Activated naive CD4-positive, alpha-beta T cell treated with anti-CD3 and anti-CD28 coated beads for 36 hours (primary cell): Measurements from ENCODE around the gene MED12L. TPM values are rescaled to one million over a fixed set of nuclear protein-coding genes. Genes with fewer than 3 reads are reported as not detected.

Source experiments
- CTCF ChIA-PET: fragments of 350-600 bp; sonication (Branson Sonifier 250); formaldehyde crosslinking; loops from one replicate; lab custom pipeline; 2021; ENCODE audit warnings: antibody characterized with exemption; lab: Charles Lee
- DNase-seq: peaks from one replicate; pipeline ENCODE4 v3.0.0-alpha.2; 2020
- H3K27ac Mint-ChIP-seq: one replicate; pipeline ENCODE4 v1.8.0; 2021; ENCODE audit warnings: mild to moderate bottlenecking, mixed read lengths
- H3K27me3 Mint-ChIP-seq: one replicate; pipeline ENCODE4 v1.8.0; 2021; ENCODE audit warnings: low read depth, mixed read lengths
- H3K36me3 Mint-ChIP-seq: one replicate; pipeline ENCODE4 v1.8.0; 2021; ENCODE audit warnings: low read depth, mixed read lengths
- H3K4me1 Mint-ChIP-seq: one replicate; pipeline ENCODE4 v1.8.0; 2021; ENCODE audit warnings: low read depth, mixed read lengths
- H3K4me3 Mint-ChIP-seq: one replicate; pipeline ENCODE4 v1.8.0; 2021; ENCODE audit warnings: mild to moderate bottlenecking, moderate library complexity, mixed read lengths
- H3K9me3 Mint-ChIP-seq: one replicate; pipeline ENCODE4 v1.8.0; 2021; ENCODE audit warnings: mixed read lengths
- intact Hi-C: fragments of 100-400 bp; cut with micrococcal nuclease; formaldehyde crosslinking; loops from one replicate; pipeline ENCODE4 v1.15.1; 2023
- total RNA-seq, 2 experiments: library from RNA; stranded (reverse); gene quantifications; one replicate each; pipeline ENCODE4 v1.2.3, GENCODE V29; 2021

Gene MED12L
- total RNA-seq, 2 experiments from 2014 or later, result 1.4 to 2.0 TPM

- no peak overlapping the region for H3K4me3 Mint-ChIP-seq
- no peaks in the 10 kb centered on the region for H3K4me1 Mint-ChIP-seq
- peaks cover 2% of the 10 kb centered on the region for H3K27me3 Mint-ChIP-seq
- intact Hi-C loops, result no loop called here
- no peak overlapping the region for H3K27ac Mint-ChIP-seq
- H3K36me3 Mint-ChIP-seq, result no peaks in the 10 kb centered on the region
- CTCF ChIA-PET, result no interaction called here
- H3K9me3 Mint-ChIP-seq, result no peaks in the 10 kb centered on the region
- no peak for DNase-seq
Observed at GRCh38 chr3:151421938-151422337, 336.5 kb downstream of the MED12L start.

- CTCF ChIA-PET, result no interaction called here
- no peak for DNase-seq
- no peaks in the 10 kb centered on the region for H3K36me3 Mint-ChIP-seq
- H3K27me3 Mint-ChIP-seq, result peaks cover 2% of the 10 kb centered on the region
- intact Hi-C loops, result no loop called here
- H3K4me1 Mint-ChIP-seq, result no peaks in the 10 kb centered on the region
- H3K9me3 Mint-ChIP-seq, result no peaks in the 10 kb centered on the region
- H3K4me3 Mint-ChIP-seq, result no peak overlapping the region
- no peak overlapping the region for H3K27ac Mint-ChIP-seq
Observed at GRCh38 chr3:151423091-151423490, 337.6 kb downstream of the MED12L start.

GRCh38 chr3:151425627-151426340 is 340.3 kb downstream of the MED12L start:
- Mint-ChIP-seq H3K9me3 (no peaks in the 10 kb centered on the region), H3K36me3 (no peaks in the 10 kb centered on the region), H3K4me3 (no peak overlapping the region), H3K4me1 (no peaks in the 10 kb centered on the region), H3K27ac (no peak overlapping the region), H3K27me3 (peaks cover 2% of the 10 kb centered on the region)
- intact Hi-C loops, result no loop called here
- CTCF ChIA-PET, result interaction anchor here (0.6 kb wide), 4 partner anchors 98 to 1521 kb away, joined by 3 to 5 read pairs (median 3); partner anchors contain the start of gene ERICH6
- DNase-seq, result no peak

DNA sequence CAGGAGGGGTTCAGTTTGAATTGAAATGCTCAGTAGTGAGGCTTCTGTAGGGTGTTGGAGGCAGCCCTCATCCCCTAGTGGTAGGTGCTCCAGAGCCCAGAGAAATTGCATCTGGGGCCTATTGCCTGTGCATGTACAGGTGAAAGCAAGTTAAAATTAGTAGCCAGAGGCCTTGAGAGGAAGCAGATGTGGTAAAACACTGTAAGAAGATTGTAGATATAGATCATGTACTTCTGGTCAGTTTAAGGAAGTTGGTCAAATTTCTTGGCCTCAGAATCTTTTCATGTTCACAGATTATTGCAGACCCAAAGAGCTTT is 340.8 kb downstream of the MED12L start:
- no peak overlapping the region for H3K27ac Mint-ChIP-seq
- no peaks in the 10 kb centered on the region for H3K36me3 Mint-ChIP-seq
- no peak overlapping the region for H3K4me3 Mint-ChIP-seq
- H3K4me1 Mint-ChIP-seq, result no peaks in the 10 kb centered on the region
- DNase-seq, result no peak
- no peaks in the 10 kb centered on the region for H3K9me3 Mint-ChIP-seq
- intact Hi-C loops, result no loop called here
- H3K27me3 Mint-ChIP-seq, result peaks cover under 1% of the 10 kb centered on the region
- CTCF ChIA-PET, result interaction anchor here (0.6 kb wide), 4 partner anchors 16 to 1521 kb away, joined by 3 to 5 read pairs (median 3); partner anchors contain the start of gene ERICH6

GRCh38 chr3:151428386-151428785 is 342.9 kb downstream of the MED12L start:
- CTCF ChIA-PET, result no interaction called here
- Mint-ChIP-seq H3K4me3 (no peak overlapping the region), H3K27ac (no peak overlapping the region), H3K27me3 (peaks cover 4% of the 10 kb centered on the region), H3K9me3 (no peaks in the 10 kb centered on the region), H3K36me3 (no peaks in the 10 kb centered on the region), H3K4me1 (no peaks in the 10 kb centered on the region)
- intact Hi-C loops, result no loop called here
- no peak for DNase-seq

DNA sequence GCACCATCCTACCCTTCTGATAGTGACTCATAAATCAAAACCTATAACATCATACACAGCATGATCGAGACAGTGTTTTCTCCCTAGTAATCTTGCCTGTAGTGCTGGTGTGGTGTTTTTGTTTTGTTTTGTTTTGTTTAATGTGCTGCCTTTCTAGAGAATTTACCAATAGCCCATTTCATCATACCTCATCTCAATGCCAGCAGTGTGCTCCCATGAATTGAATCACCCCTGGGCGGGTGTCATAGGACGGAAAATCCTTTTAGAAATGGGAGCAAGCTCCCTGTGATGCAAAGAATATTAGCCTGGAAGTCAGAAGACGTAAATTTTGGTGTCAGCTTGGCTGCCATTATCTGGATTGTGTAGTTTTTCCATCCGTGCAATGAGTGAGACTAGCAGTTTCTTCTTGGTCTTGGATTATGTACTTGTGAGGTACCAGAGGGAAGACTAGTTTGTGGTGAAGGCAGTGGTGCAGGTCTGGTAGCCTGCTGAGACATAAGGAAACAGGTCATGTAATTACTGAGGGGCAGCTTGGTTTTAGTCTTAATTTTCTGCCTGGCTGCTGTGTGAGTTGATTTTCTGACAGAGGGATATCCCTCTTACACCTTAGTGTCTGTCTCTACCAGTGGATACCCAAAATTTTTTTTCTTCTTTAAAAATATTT is 345.5 kb downstream of the MED12L start:
- Mint-ChIP-seq H3K4me3 (no peak overlapping the region), H3K27ac (no peak overlapping the region), H3K9me3 (no peaks in the 10 kb centered on the region), H3K27me3 (peaks cover 4% of the 10 kb centered on the region), H3K4me1 (no peaks in the 10 kb centered on the region), H3K36me3 (no peaks in the 10 kb centered on the region)
- CTCF ChIA-PET, result interaction anchor here (1.2 kb wide), 1 partner anchor 9 kb away, joined by 3 read pairs; no protein-coding TSS in a partner anchor
- intact Hi-C loops, result no loop called here
- DNase-seq, result no peak

DNA sequence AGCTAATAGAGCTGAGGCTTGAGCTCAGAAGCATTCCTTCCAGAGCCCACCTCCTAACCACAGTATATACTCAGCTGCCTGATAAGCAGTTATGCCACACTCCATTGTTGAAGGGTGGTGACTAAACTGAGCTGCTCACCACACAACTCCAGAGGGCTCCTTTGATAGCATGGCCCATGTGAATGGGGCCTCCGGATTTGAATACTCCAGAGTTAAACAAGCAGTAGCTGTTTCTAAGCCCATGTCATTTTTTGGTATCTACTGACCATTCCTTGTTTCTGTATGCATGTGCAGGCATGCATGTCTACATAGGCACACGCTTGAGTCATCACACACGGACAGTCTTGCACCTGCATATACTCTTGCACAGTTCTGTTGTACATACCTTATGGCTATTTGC is 346.5 kb downstream of the MED12L start:
- no peak overlapping the region for H3K27ac Mint-ChIP-seq
- CTCF ChIA-PET, result interaction anchor here (0.6 to 1.2 kb wide), 2 partner anchors 8 to 1041 kb away, joined by 3 read pairs; no protein-coding TSS in a partner anchor
- H3K9me3 Mint-ChIP-seq, result no peaks in the 10 kb centered on the region
- H3K4me1 Mint-ChIP-seq, result no peaks in the 10 kb centered on the region
- no peak for DNase-seq
- H3K36me3 Mint-ChIP-seq, result no peaks in the 10 kb centered on the region
- intact Hi-C loops, result no loop called here
- H3K27me3 Mint-ChIP-seq, result peaks cover 5% of the 10 kb centered on the region
- H3K4me3 Mint-ChIP-seq, result no peak overlapping the region

DNA sequence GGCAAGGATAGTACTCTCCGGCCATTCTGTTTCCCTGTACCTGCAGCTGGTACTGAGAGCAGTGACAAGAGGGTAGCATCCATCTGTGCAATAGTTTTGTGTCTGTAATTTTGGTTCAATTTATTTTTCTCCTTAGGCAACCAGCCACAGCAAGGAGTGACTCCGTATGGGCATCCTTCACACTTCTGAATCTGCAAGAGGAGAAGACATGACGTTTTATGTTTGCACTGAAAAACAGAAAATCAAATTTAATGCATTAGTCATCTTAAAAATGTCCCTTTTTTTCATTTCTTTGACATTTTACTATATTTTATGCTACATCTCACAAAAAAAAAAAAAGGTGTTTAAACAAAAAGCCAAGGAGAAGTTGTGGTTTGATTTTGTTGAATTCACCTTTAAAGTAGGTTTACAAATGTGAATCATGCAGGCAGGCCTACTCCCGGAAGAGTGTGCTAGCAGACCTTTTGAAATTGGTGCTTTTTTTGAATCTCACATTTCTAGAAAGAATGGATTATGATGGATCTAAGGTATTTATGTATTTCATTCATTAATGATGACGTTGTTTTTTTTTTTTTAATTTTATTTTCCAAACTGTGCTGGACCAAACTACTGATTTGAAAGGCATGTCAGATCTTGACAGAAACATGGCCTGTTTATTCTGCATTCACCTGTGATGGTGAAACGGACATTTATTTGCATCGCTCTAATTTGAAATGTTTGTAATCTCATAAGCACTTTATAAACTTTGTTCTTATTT is 347.3 kb downstream of the MED12L start:
- intact Hi-C loops, result no loop called here
- Mint-ChIP-seq H3K27me3 (peaks cover 6% of the 10 kb centered on the region), H3K9me3 (no peaks in the 10 kb centered on the region), H3K36me3 (no peaks in the 10 kb centered on the region), H3K27ac (no peak overlapping the region), H3K4me1 (no peaks in the 10 kb centered on the region), H3K4me3 (no peak overlapping the region)
- no peak for DNase-seq
- CTCF ChIA-PET, result no interaction called here

DNA sequence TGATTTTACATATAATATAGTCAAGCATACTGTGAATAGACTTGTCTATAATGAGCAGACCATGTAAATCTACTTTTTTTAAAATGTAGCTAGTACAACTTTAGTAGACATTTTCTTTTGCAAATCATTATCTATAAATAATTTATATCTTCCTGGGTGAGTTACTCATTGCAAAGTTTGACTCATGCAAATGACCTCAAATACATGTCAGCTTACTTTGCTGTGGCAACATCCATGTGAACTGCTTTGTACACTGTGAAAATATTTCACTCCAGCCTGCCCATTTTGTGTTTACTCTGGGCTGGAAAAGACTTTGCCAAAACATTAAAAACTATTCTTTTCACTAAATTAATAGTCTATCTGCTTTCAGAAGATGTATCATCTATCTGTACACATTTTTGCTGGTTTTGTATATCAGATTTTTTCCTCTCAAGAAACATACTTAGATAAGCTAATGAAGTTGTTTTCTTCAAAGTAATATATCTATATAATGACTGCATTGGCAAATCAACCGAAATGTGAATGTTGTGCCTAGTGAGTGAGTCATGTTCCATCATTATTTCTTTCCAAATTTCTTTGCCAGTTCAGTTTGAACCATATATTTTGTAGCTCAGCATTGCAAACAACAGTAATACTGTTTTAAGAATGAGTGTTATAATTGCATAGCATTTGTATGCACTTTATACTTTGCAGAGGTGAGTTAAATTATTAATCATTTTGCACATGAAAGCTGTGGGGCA is 348.9 kb downstream of the MED12L start:
- H3K27me3 Mint-ChIP-seq, result peaks cover 6% of the 10 kb centered on the region
- intact Hi-C loops, result no loop called here
- no peak overlapping the region for H3K4me3 Mint-ChIP-seq
- H3K36me3 Mint-ChIP-seq, result no peaks in the 10 kb centered on the region
- H3K27ac Mint-ChIP-seq, result no peak overlapping the region
- no peaks in the 10 kb centered on the region for H3K9me3 Mint-ChIP-seq
- H3K4me1 Mint-ChIP-seq, result no peaks in the 10 kb centered on the region
- CTCF ChIA-PET, result interaction anchor here (0.5 to 0.9 kb wide), 2 partner anchors 112 to 464 kb away, joined by 3 read pairs; no protein-coding TSS in a partner anchor
- DNase-seq, result no peak

DNA sequence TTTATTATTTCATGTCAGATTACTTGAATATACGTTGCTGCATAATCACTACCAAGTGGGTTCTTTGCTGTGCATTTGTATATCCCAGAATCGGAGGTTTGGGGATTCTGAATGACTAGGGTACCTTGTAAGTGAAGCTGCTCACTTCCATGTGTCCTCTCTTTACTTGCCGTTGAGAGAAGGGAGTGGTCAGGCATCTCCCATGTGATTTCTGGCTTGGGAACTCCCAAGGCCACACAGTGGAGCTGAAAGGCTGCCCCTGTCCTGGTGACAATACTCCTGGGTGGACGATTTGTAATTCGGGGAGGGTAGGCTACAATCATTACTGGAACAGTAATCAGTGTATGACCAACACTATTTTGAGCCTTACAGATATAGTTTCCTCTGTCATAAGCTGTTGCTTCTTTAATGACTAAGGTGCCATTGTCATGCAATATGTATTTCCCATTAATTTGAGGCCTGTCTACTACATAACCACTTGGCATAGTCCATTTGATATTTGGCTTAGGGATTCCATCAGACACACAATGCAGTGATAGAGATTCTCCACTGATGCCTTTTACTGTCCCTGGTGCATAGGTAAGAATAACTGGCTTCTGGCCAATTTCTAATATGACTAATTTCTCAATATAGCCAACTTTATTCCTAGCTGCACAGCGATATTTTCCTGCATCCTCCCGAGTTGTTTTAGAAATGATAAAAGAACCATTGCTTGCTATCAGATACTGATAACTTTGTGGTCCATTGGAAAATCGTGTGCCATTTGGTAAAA is 351.4 kb downstream of the MED12L start:
- H3K27ac Mint-ChIP-seq, result no peak overlapping the region
- no peak for DNase-seq
- no peaks in the 10 kb centered on the region for H3K9me3 Mint-ChIP-seq
- peaks cover 3% of the 10 kb centered on the region for H3K27me3 Mint-ChIP-seq
- H3K4me3 Mint-ChIP-seq, result no peak overlapping the region
- H3K4me1 Mint-ChIP-seq, result no peaks in the 10 kb centered on the region
- CTCF ChIA-PET, result interaction anchor here (0.5 kb wide), 1 partner anchor 1134 kb away, joined by 3 read pairs; no protein-coding TSS in a partner anchor
- no peaks in the 10 kb centered on the region for H3K36me3 Mint-ChIP-seq
- intact Hi-C loops, result no loop called here

- Mint-ChIP-seq H3K4me3 (no peak overlapping the region), H3K9me3 (no peaks in the 10 kb centered on the region), H3K27ac (no peak overlapping the region), H3K27me3 (peaks cover 2% of the 10 kb centered on the region), H3K4me1 (no peaks in the 10 kb centered on the region), H3K36me3 (no peaks in the 10 kb centered on the region)
- CTCF ChIA-PET, result interaction anchor here (1.8 to 3.0 kb wide), 2 partner anchors 400 to 482 kb away, joined by 11 to 27 read pairs; no protein-coding TSS in a partner anchor
- no peak for DNase-seq
- intact Hi-C loops, result loop anchor here (2.0 kb wide), 2 partner anchors 147 to 209 kb away; no protein-coding TSS in a partner anchor
Observed at GRCh38 chr3:151437906-151438305, 352.4 kb downstream of the MED12L start.
